Hematopoietic multipotent progenitor cell (in vitro differentiated cells): ENCODE results near the gene GRAMD1A. TPM values are rescaled to one million over a fixed set of nuclear protein-coding genes. Genes with fewer than 3 reads are reported as not detected.
"Not testable (repeated sequence)": the region's sequence is repeated elsewhere in the genome, so short reads cannot be mapped to it uniquely, and the experiment has no call there.

Experiments used
- DNase-seq, 3 donors: peaks; one replicate each; pipeline ENCODE4 v3.0.0-alpha.2; 2011 to 2015; ENCODE audit warnings: low read depth in 2 of 3, low spot score in 2 of 3
- total RNA-seq: library from RNA; depleted of rRNA; stranded (reverse); fragments of >200 nt; gene quantifications from one replicate; pipeline ENCODE4 v1.2.3, GENCODE V29; 2012

The GRAMD1A gene
- total RNA-seq, 1 donor, result 57.4 TPM

GRCh38 chr19:35048911-35049411, 48.8 kb downstream of the GRAMD1A start:
- no peak for DNase-seq

- DNase-seq, result no peak
Measured at GRCh38 chr19:35049456-35049855, 49.3 kb downstream of the GRAMD1A start.

GRCh38 chr19:35050662-35051061, 50.5 kb downstream of the GRAMD1A start:
- DNase-seq, result not testable (repeated sequence)

- not testable (repeated sequence) for DNase-seq
Measured at GRCh38 chr19:35051268-35051667, 51.1 kb downstream of the GRAMD1A start.

GRCh38 chr19:35051796-35052195, 51.7 kb downstream of the GRAMD1A start:
- no peak for DNase-seq

GRCh38 chr19:35052599-35053190, 52.6 kb downstream of the GRAMD1A start:
- DNase-seq, result no peak

- no peak for DNase-seq
Measured at GRCh38 chr19:35053667-35054293, 53.7 kb downstream of the GRAMD1A start.

GRCh38 chr19:35054626-35055025, 54.5 kb downstream of the GRAMD1A start:
- DNase-seq, result no peak

- DNase-seq, result peak in 2 of 3 donors; percentile 38 to 40
Measured at GRCh38 chr19:35055715-35056179, 55.6 kb downstream of the GRAMD1A start.

GRCh38 chr19:35056513-35057063, 56.5 kb downstream of the GRAMD1A start:
- DNase-seq, result no peak

GRCh38 chr19:35058370-35058769, 58.2 kb downstream of the GRAMD1A start:
- DNase-seq, result no peak

- no peak for DNase-seq
Measured at GRCh38 chr19:35059006-35059798, 59.1 kb downstream of the GRAMD1A start.

- no peak for DNase-seq
Measured at GRCh38 chr19:35059799-35060091, 59.6 kb downstream of the GRAMD1A start.

- DNase-seq, result no peak
Measured at GRCh38 chr19:35060160-35060855, 60.2 kb downstream of the GRAMD1A start.

GRCh38 chr19:35061583-35062373, 61.7 kb downstream of the GRAMD1A start:
- no peak for DNase-seq

GRCh38 chr19:35062942-35063341, 62.8 kb downstream of the GRAMD1A start:
- DNase-seq, result no peak

GRCh38 chr19:35063940-35064818, 64.1 kb downstream of the GRAMD1A start:
- DNase-seq, result no peak

GRCh38 chr19:35065574-35065973, 65.5 kb downstream of the GRAMD1A start:
- no peak for DNase-seq

- no peak for DNase-seq
Measured at GRCh38 chr19:35066121-35066520, 66.0 kb downstream of the GRAMD1A start.
